ENCODE results near the gene TESMIN.

The TESMIN gene

GRCh38 chr11:68784653-68785052 is 33.3 kb upstream of the TESMIN start:
- TF ChIP-seq TCF12 (IDR thresholded peaks at IDR 0.05; ENCODE audit: low read depth) (no peak), EP300 (IDR thresholded peaks at IDR 0.05; ENCODE audit: borderline replicate concordance) (no peak)

GRCh38 chr11:68783216-68783821 is 32.0 kb upstream of the TESMIN start:
- TF ChIP-seq CREB1 (IDR thresholded peaks at IDR 0.05; ENCODE audit: low read depth) (no peak), ZBTB7A (IDR thresholded peaks at IDR 0.05; ENCODE audit: low read depth) (no peak), TAF1 (IDR thresholded peaks at IDR 0.05; ENCODE audit: low read depth) (no peak), TCF12 (IDR thresholded peaks at IDR 0.05; ENCODE audit: low read depth) (no peak), USF1 (IDR thresholded peaks at IDR 0.05) (no peak), MAX (IDR thresholded peaks at IDR 0.05) (no peak), EGR1 (IDR thresholded peaks at IDR 0.05) (no peak), YY1 (IDR thresholded peaks at IDR 0.05; ENCODE audit: low read depth) (no peak), RAD21 (IDR thresholded peaks at IDR 0.05; ENCODE audit: low read depth) (no peak), TEAD4 (IDR thresholded peaks at IDR 0.05) (no peak)

GRCh38 chr11:68782711-68783110 is 31.4 kb upstream of the TESMIN start:
- TF ChIP-seq CREB1 (IDR thresholded peaks at IDR 0.05; ENCODE audit: low read depth) (no peak), CEBPB (IDR thresholded peaks at IDR 0.05) (no peak), TEAD4 (IDR thresholded peaks at IDR 0.05) (no peak)

GRCh38 chr11:68780829-68781228 is 29.5 kb upstream of the TESMIN start:
- TF ChIP-seq REST (IDR thresholded peaks at IDR 0.05; ENCODE audit: low read depth) (no peak), EP300 (IDR thresholded peaks at IDR 0.05; ENCODE audit: borderline replicate concordance) (no peak), MAX (IDR thresholded peaks at IDR 0.05) (no peak), FOXM1 (IDR thresholded peaks at IDR 0.05; ENCODE audit: borderline replicate concordance, low read depth) (no peak), TAF1 (IDR thresholded peaks at IDR 0.05; ENCODE audit: low read depth) (no peak), TCF12 (IDR thresholded peaks at IDR 0.05; ENCODE audit: low read depth) (no peak), USF1 (IDR thresholded peaks at IDR 0.05) (peak; percentile 82), ZBTB7A (IDR thresholded peaks at IDR 0.05; ENCODE audit: low read depth) (no peak)

GRCh38 chr11:68778205-68778604 is 26.9 kb upstream of the TESMIN start:
- no peak for TF ChIP-seq EP300 (IDR thresholded peaks at IDR 0.05; ENCODE audit: borderline replicate concordance)
- TF ChIP-seq CREB1 (IDR thresholded peaks at IDR 0.05; ENCODE audit: low read depth): no peak
- TF ChIP-seq REST (IDR thresholded peaks at IDR 0.05; ENCODE audit: low read depth): no peak
- no peak for TF ChIP-seq TAF1 (IDR thresholded peaks at IDR 0.05; ENCODE audit: low read depth)
- TF ChIP-seq NFIC (IDR thresholded peaks at IDR 0.05): no peak
- TF ChIP-seq YY1 (IDR thresholded peaks at IDR 0.05; ENCODE audit: low read depth): no peak
- TF ChIP-seq EGR1 (IDR thresholded peaks at IDR 0.05): no peak
- no peak for TF ChIP-seq RAD21 (IDR thresholded peaks at IDR 0.05; ENCODE audit: low read depth)
- no peak for TF ChIP-seq USF1 (IDR thresholded peaks at IDR 0.05)
- TF ChIP-seq MAX (IDR thresholded peaks at IDR 0.05): no peak
- TF ChIP-seq FOXM1 (IDR thresholded peaks at IDR 0.05; ENCODE audit: borderline replicate concordance, low read depth): no peak
- TF ChIP-seq CEBPB (IDR thresholded peaks at IDR 0.05): no peak
- no peak for TF ChIP-seq TEAD4 (IDR thresholded peaks at IDR 0.05)
- TF ChIP-seq TCF12 (IDR thresholded peaks at IDR 0.05; ENCODE audit: low read depth): no peak

Data from Ishikawa (cell line).